HUES48 (cell line): Measurements from ENCODE around the gene GRIN2C.
A peak's percentile ranks its signal among the peaks of the same experiment; 100 is the strongest.

Source experiments
- H3K27ac ChIP-seq: one replicate; pipeline ENCODE4 v1.7.0; 2013; ENCODE audit warnings: low read depth, low read length, inconsistent platforms
- H3K27me3 ChIP-seq: 2 replicates; pipeline ENCODE4 v1.6.1; 2013; ENCODE audit warnings: mild to moderate bottlenecking, low read length; ENCODE audit not compliant: control insufficient read depth, insufficient read depth
- H3K36me3 ChIP-seq: 2 replicates; pipeline ENCODE4 v1.6.1; 2013; ENCODE audit warnings: low read length; ENCODE audit not compliant: control insufficient read depth, insufficient read depth
- H3K4me1 ChIP-seq: 2 replicates; pipeline ENCODE4 v1.6.1; 2013; ENCODE audit warnings: mild to moderate bottlenecking, low read length; ENCODE audit not compliant: control insufficient read depth, insufficient read depth
- H3K4me3 ChIP-seq: 2 replicates; pipeline ENCODE4 v1.5.1; 2013; ENCODE audit warnings: mild to moderate bottlenecking, low read depth, low read length
- H3K9ac ChIP-seq: 2 replicates; pipeline ENCODE4 v1.6.1; 2013; ENCODE audit warnings: mild to moderate bottlenecking, low read depth, low read length, moderate library complexity
- H3K9me3 ChIP-seq: 2 replicates; pipeline ENCODE4 v1.6.1; 2013; ENCODE audit warnings: low read length; ENCODE audit not compliant: control insufficient read depth, insufficient read depth

GRIN2C gene

DNA sequence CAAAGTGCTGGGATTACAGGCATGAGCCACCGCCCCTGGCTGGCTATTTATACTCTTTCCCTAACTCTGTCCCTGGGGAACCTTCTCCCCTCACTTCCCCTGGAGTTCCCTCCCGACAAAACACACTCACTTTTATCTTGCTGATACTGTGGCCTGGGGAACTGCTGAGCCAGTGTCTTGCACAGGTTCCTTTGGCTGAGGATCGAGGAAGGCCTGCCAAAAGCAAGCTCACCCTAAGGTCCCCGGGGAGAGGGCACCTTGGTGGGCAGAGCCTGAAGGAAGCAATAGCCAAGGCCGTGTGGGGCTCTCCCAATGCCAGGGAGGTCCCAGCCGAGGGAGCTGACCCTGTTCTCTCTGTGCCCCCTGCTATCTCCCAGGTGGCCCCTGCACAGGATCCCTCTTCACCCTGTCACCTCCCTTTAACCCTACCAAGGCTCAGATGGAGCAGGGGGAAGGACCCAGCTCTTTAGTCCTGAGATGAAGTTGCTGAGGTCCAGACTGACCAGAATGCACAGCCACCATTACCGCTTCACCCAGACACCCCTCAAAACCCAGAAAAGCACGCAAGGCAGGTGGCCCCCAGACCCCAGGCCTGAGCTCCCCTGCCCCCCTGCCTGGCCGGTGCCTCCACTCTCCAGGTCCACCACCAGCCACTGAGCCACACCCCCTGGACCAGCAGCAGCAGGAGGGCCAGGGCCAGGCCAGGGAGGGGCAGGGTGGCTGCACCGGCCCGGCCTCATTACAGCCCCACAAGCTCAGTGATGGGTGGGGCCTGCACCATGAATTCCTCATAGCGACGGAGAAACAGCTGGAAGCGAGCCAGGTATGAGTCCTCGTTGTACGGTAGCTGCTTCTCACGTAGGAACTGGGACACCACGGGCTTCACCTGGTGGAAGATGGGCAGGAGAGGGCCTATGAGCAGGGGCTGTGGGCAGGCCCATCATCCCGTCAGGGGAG is 18.2 kb upstream of the GRIN2C start:
- no peak overlapping the region for H3K4me3 ChIP-seq
- H3K27ac ChIP-seq: no peak overlapping the region
- no peaks in the 10 kb centered on the region for H3K9me3 ChIP-seq
- H3K4me1 ChIP-seq: peaks cover 8% of the 10 kb centered on the region
- no peaks in the 10 kb centered on the region for H3K36me3 ChIP-seq
- H3K27me3 ChIP-seq: no peaks in the 10 kb centered on the region
- no peak overlapping the region for H3K9ac ChIP-seq

DNA sequence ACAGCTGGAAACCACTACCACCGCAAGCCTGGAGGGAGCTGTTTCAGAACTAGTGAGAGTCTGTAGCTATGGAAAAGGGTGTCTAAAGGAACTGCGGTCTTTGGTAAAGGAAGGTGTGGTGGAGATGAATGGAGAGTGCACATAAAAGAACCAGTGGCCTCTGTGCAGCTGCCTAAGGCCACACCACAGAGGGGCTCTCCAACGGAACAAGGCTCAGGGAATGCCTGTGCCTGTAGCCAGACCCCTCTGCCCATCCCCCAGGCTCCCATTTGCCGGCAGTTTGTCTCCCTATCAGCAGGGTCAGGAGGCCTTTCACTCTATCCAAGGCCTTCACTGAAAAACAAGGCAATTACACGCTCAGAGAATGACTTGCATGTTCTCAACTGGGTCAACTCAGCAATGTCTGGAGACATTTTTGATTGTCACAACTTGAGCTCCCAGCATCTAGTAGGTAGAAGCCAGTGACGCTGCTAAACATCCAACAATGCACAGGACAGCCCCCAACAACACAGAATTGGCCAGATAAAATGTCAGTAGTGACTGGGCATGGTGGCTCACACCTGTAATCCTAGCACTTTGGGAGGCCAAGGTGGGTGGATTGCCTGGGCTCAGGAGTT is 16.4 kb upstream of the GRIN2C start:
- Histone ChIP-seq H3K9ac (no peak overlapping the region), H3K9me3 (no peaks in the 10 kb centered on the region), H3K4me1 (peaks cover 14% of the 10 kb centered on the region; the same call in 1 of the 2 replicates), H3K27ac (no peak overlapping the region), H3K27me3 (no peaks in the 10 kb centered on the region; the same call in 1 of the 2 replicates), H3K36me3 (no peaks in the 10 kb centered on the region), H3K4me3 (no peak overlapping the region)

DNA sequence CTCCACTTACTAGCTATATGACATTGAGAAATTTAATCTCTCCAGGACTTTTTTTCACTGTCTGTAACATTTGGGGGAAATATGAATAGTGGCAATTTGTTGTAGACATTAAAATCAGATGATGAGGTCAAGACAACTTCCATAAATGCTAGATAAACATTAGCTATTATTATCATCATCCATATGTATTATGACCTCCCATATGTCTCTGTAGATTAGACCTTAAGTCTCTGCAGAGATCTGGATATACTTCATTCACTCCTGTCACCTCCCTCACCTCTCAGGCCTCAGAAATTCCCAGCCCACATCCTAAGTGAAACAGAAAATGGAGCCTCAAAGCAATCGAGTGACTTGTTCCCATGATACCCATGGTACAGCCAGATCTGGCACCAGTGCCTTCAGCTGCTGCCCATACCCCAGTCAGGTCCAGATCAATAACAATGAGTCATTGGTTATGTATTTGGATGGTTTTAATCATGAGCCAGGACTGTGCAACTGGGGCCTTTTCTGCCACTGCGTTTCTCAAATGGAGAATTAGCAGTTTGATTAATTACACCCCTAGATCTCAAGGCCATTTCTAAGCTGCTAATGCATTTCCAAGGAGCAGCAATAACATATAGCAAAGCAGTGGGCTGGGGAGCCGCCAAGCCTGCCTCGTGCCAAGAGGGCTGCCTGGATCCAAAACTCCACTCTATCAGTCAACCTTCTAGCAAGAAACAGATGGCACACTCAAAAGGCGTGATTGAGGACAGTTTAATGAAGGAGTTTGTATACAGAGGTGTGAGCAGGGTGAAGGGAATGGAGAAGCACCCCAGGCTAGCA is 15.7 kb upstream of the GRIN2C start:
- no peak overlapping the region for H3K9ac ChIP-seq
- H3K27me3 ChIP-seq: no peaks in the 10 kb centered on the region; the same call in 1 of the 2 replicates
- peaks cover 14% of the 10 kb centered on the region; the same call in 1 of the 2 replicates for H3K4me1 ChIP-seq
- no peaks in the 10 kb centered on the region for H3K36me3 ChIP-seq
- H3K27ac ChIP-seq: no peak overlapping the region
- no peak overlapping the region for H3K4me3 ChIP-seq
- H3K9me3 ChIP-seq: no peaks in the 10 kb centered on the region

DNA sequence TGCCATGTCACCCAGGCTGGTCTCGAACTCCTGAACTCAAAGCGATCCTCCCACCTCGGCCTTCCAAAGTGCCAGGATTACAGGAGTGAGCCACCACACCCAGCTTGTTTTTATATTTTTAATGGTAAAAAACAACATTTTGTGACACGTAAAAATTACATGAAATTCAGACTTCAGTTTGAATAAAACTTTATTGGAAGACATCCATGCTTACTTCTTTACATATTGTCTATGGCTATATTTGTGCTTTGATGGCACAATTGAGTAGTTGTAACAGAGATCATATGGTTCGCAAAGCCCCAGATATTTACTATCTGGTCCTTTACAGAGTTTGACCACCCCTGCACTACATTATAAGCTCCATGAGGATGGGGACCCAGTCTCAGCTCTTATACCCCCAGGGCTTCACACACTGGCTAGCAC is 14.9 kb upstream of the GRIN2C start:
- H3K36me3 ChIP-seq: peaks cover 3% of the 10 kb centered on the region; the same call in 1 of the 2 replicates
- H3K4me1 ChIP-seq: peaks cover 14% of the 10 kb centered on the region; the same call in 1 of the 2 replicates
- no peak overlapping the region for H3K9ac ChIP-seq
- no peaks in the 10 kb centered on the region for H3K9me3 ChIP-seq
- no peak overlapping the region for H3K27ac ChIP-seq
- H3K4me3 ChIP-seq: no peak overlapping the region
- H3K27me3 ChIP-seq: no peaks in the 10 kb centered on the region; the same call in 1 of the 2 replicates

DNA sequence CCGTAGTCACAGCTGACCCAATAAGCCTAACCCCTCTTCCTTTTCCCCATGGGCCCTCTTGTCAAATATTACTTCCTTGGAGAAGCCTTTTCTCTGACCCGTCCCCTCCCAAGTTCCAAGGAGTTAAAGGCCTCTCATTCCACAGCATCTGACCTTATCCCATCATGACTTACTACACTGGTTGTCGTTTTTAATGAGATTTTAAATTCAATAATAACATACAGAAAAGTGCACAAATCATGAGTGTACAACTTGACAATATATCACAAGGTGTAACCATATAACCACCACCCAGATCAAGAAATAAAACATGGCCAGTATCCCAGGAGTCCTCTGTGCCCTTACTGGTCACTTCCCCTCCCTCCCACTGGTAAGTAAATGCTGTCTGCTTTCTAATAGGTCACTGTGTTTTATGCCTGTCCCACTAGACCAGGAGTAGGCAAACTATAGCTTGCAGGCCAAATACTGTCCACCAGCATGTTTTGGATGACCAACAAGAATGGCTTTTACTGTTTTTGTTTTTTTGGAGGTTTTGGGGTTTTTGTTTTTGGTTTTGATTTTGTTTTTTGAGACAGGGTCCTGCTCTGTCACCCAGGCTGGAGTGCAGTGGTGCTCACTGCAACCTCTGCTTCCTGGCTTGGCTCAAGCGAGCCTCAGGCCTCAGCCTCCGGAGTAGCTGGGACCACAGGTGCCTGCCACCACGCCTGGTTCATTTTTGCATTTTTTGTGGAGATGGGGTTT is 14.4 kb upstream of the GRIN2C start:
- Histone ChIP-seq H3K4me1 (peaks cover 14% of the 10 kb centered on the region; the same call in 1 of the 2 replicates), H3K9ac (peak overlapping the region; percentile 84), H3K36me3 (peaks cover 6% of the 10 kb centered on the region; the same call in 1 of the 2 replicates), H3K4me3 (peak overlapping the region; percentile 81), H3K9me3 (no peaks in the 10 kb centered on the region), H3K27me3 (no peaks in the 10 kb centered on the region; the same call in 1 of the 2 replicates), H3K27ac (peak overlapping the region; percentile 92)

DNA sequence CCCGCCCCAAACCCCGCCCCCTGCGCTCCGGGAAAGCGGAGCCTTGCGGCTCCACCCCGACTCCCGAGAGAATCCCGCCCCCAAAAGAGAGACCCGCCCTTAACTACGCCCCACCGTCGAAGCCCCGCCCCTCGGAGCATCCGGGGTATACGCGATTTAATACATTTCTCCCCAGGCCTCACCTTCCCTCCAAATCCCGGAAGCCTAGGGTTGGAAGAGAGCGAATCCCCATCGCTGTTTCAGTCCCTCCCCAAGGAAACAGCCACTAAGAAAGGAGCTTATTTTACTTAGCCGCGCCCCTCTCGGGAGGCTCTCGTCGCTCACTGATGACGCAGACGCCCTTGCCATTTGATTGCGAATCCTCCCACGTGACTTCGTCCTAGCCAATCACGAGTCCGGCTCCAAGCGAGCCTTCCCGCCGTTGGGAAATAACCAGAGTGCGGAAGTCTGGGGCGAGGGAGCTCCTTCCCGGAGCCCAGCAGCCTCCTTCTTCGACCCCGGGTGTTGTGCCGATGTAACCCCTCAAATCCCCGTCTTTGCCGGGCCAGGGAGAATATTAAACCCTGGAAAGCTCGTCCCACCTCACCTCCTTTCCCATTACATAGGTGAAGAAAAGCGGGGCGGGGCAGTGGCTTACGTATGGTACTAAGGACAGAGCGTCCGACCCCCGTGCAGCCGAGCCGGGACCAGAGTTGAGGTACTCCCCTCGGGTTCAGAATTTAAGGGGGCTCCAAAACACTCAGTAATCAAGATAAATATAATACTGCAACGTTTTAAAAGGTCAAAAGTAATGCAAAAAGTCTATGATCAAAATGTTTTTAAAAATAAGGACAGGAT is 13.6 kb upstream of the GRIN2C start:
- Histone ChIP-seq H3K27me3 (no peaks in the 10 kb centered on the region; the same call in 1 of the 2 replicates), H3K36me3 (peaks cover 6% of the 10 kb centered on the region; the same call in 1 of the 2 replicates), H3K4me1 (peaks cover 14% of the 10 kb centered on the region; the same call in 1 of the 2 replicates), H3K4me3 (peak overlapping the region; percentile 81), H3K27ac (peak overlapping the region; percentile 92), H3K9me3 (no peaks in the 10 kb centered on the region), H3K9ac (peak overlapping the region; percentile 84)

DNA sequence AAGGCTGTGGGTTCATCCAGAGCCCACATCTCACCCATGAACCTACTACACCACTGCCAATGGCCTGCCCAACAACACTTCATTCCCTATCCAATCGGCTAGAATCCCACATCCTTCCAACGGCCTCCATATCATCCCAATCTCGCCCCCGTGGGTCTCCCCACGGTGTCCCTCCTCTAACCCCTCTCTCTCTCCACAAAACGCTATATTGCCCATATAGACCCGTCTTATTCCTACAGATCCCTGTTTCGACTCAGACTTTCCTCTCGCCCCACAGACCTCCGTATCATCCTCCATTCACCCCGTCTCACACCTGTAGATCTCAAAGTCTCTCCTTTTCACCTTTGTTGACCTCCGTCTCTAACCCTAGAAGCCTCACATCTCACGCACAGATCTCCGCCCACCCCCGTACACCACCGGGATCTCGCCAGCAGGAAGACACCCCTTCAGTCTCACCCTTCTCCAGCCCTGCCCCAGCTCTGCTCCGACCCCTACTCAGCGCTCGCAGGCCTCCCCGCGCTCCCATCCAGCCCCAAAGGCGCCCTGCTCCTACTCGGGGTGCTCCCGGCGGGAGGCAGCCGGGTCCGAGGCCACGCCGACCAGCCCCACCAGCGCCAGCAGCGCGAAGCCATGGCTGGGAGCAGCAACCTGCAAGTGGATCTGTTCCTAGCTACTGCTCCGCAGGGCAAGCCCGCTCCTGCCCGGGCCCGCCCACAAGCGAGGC is 12.8 kb upstream of the GRIN2C start, which contains the start of gene FDXR:
FDXR (minus strand) TSS at position 682 of the 724 bp plus-strand sequence; CDS start at position 632, 50 bp downstream.
- no peaks in the 10 kb centered on the region for H3K9me3 ChIP-seq
- H3K27ac ChIP-seq: peak within 1 kb of the TSS; percentile 92
- H3K9ac ChIP-seq: peak within 1 kb of the TSS; percentile 84
- no peaks in the 10 kb centered on the region; the same call in 1 of the 2 replicates for H3K27me3 ChIP-seq
- H3K4me3 ChIP-seq: peak within 1 kb of the TSS; percentile 81
- peaks cover 6% of the 10 kb centered on the region; the same call in 1 of the 2 replicates for H3K36me3 ChIP-seq
- H3K4me1 ChIP-seq: peaks cover 14% of the 10 kb centered on the region; the same call in 1 of the 2 replicates

DNA sequence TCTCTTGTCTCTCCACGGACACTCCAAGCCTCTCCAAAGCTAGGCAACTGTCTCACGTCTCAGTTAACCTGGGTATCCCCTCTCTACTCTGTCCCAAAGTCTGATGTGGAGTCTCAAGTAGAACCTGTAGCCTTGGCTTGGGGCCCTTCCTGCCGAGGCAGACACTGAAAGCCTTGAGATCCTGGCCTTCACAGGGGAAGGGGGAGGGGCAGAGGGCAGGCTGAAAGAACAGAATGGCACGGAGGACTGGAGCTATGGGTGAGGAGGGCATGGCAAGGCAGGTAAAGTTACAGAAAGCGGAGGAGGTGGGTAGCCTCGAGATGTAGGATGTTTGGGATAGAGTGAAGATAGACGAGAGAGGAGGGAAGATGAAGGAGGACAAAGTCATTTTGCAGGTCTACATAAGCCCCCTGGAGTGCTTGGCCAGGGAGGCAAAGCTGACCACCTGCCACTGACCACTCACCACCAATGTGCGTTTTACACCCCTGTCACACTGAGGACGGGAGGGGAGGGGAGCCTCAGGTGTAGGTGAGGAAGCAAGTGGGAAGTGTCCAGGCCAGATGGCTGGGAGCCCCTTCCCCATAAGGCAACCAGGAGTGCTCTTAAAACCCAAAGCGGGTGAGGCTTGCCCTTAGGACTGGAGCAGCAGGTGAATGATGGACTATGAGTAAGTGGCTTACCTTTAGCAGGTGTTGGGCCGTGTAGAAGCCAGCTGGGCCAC is 11.8 kb upstream of the GRIN2C start:
- H3K27me3 ChIP-seq: no peaks in the 10 kb centered on the region; the same call in 1 of the 2 replicates
- peak overlapping the region; percentile 81; the same call in 1 of the 2 replicates for H3K4me3 ChIP-seq
- peaks cover 14% of the 10 kb centered on the region; the same call in 1 of the 2 replicates for H3K4me1 ChIP-seq
- H3K36me3 ChIP-seq: peaks cover 6% of the 10 kb centered on the region; the same call in 1 of the 2 replicates
- H3K9me3 ChIP-seq: no peaks in the 10 kb centered on the region
- no peak overlapping the region for H3K27ac ChIP-seq
- H3K9ac ChIP-seq: no peak overlapping the region
